Activated gamma-delta T cell treated with anti-CD3 and anti-CD28 coated beads, Interleukin-2, amount 50 U/mL, for 16 hours (primary cell): ENCODE data around the gene GLE1.
A peak's percentile ranks its signal among the peaks of the same experiment; 100 is the strongest.
"Not testable (repeated sequence)": the region's sequence is repeated elsewhere in the genome, so short reads cannot be mapped to it uniquely, and the experiment has no call there.

Source experiments
- DNase-seq: peaks from one replicate; pipeline ENCODE4 v3.0.0-alpha.2; 2020; ENCODE audit warnings: low read depth

Gene GLE1

DNA sequence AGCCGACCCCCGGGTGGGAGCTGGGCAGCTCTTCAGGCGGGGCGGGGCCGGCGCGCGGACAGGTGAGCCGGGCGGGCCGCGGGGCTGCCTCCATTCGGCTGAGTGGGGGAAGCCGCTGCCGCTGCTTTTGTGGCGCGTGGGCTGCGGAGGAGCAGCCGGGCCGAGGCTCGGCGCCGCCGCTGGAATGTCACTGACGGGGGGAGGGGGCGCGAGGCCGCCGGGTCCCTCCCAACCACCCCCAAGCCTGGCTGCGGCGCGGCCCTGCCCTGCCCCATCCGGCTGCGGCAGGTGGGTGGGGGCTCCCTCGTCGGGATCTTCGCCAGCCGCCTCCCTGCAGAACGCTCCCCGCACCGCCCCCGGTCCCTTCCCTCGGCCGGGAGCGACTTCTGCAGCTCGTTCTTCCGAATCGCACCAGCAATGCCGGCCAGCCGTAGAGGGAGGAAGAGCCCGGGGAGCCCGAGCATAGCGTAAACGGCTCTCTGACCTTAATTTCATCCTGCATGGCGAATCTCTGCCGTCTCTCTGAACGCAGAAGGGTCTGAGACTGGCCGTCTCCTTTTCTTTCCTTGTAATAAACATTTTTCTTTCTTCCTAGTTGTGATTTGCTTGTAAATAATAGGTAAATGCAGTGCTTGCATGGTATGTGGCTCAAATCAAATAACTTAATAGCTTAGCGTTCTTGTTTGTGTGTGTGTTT, 48.4 kb downstream of the GLE1 start:
- DNase-seq = peak; percentile 24

GRCh38 chr9:128553728-128554127, 49.2 kb downstream of the GLE1 start:
- DNase-seq = no peak

GRCh38 chr9:128554155-128554862, 49.8 kb downstream of the GLE1 start:
- DNase-seq = no peak

GRCh38 chr9:128555180-128555721, 50.7 kb downstream of the GLE1 start:
- no peak for DNase-seq

- DNase-seq = no peak
Measured at GRCh38 chr9:128556276-128556675, 51.8 kb downstream of the GLE1 start.

DNA sequence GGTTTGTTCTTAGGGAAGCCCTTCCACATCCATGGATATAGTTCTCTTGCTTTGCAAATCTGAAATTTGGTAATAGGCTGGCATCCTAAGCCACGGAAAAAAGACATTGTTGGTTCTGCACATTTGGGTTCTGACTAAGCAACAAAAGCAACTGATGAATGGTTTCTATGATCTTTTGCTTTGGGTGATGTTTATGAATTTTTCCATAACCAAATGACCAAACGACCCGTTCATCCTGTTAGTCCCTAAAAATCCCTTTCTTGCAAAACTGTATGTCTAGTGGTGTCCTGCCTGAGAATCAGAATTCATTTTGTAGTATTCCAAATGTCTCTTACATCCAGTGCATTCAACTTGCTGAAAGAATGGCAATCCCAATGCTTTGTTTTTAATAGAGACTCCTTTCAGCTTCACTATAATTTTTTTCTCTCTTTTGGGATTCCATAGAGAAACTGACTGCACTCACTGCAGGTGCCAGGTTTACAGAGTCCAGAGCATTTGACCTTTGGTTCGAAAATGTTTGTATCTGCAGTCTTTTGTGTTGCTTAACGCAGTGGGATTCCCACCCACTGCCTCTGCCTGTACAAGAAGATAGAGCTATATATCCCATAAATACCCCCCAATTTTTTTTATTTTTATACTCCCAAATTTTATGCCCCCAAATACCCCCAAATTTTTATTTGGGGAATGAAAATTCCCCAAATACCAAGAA, 52.6 kb downstream of the GLE1 start:
- DNase-seq = no peak

DNA sequence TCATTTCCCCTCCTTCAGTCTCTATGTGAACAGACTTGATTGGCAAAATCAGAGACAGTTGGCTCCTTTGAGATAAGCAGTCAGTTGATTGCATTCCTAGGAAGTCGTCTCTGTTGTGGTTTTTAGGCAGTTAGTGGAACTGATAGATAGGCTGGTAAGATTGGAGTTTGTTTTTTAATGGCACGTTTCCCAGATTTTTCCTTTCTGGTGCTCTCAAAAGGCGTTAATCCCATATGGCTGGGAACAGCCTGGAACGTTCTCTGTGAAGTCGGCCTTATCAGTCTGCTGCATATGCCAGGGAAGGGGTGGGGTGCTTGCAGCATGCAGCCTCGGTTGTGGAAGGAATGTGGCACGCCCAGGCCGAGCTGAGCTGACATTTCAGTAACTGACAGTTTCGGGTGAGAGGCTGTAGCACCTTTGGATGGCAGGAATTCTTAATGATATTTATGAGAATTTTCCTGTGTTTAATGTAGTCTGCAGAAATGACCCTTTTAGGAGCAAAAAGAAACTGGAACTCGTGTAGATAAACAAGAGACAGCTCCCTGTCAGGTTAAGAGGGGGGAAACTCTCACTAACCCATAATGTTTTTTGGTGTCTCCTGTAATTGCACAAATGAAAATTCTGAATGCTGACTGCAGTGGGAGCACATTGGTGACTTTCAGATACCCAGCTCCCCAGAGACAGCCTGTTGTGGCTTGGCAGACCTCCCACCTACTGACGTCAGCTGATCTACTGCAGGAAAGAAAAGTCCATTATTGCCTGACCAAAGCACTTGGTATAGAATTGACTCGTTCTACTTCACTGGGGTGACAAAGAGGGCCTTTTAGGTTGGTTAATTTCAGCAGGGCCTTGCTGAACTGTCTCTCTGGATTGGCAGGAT, 54.2 kb downstream of the GLE1 start:
- peak; percentile 28 for DNase-seq

DNA sequence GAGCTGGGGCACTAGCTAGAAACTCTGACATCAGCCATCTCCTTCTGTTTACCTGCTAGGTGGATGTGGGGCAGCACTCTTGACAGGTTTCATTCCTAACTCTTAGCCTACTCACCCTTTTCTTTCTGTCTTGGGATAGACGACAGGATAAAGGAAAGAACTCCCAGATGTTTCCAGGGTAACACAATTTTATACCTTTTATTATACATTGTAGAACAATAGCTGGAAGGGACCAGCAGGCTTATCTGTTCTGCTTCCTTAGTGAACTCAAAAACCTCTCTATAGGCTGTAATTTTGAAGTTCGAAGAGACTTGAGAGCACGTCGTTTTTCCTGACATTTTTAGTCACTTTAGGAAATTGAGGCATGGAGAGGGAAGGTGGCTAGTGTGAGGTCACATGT, 61.1 kb downstream of the GLE1 start:
- DNase-seq = no peak

- DNase-seq = no peak
Measured at GRCh38 chr9:128568470-128569078, 64.1 kb downstream of the GLE1 start.

- no peak for DNase-seq
Measured at GRCh38 chr9:128575469-128575868, 71.0 kb downstream of the GLE1 start.

- no peak for DNase-seq
Measured at GRCh38 chr9:128575916-128576315, 71.4 kb downstream of the GLE1 start.

DNA sequence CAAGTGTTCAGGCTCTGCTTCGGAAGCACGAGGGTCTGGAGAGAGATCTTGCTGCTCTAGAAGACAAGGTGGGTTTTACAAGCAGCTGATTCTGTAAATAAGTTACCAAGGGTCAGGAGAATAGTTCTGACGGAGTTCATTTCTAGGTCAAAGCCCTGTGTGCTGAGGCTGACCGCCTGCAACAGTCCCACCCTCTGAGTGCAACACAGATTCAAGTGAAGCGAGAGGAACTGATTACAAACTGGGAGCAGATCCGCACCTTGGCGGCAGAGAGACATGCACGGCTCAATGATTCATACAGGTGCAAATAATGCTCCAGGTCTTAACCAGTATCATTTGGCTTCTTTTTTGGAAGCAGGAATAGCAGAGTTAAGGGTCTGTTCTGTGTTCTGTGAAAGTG, 72.7 kb downstream of the GLE1 start:
- no peak for DNase-seq

DNA sequence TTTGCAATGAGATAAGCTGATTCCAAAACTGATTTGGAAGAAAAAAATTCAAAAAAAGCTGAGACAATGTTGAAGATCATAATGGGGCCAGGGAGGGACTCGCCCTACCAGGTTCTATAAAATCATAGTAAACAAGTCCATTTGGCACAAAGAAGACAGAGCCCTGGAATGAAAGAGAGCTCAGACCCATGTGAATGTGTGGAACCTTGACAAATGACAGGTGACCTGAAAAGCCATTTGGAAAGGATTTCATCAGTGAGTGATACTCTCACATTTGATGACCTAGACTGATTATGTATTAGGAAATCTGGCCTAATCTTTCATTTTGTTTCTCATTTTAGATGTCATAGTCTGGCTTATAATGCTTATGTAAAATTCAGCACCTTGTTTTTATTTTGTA, 74.7 kb downstream of the GLE1 start:
- no peak for DNase-seq

DNA sequence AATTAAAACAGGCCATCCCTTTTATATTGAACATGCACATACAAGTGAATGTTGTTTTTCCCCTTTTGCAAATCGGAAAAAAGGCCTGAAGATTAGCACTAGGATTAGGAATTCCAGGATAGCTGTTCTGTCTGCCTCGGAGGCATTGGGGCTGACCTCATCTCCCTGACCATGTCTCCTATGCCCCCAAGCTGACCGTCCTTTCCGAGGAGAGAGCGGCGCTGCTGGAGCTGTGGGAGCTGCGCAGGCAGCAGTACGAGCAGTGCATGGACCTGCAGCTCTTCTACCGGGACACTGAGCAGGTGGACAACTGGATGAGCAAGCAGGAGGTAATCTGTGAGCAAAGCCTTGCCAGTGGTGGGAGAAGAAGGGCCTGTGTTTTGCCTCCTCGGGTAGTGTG, 76.2 kb downstream of the GLE1 start:
- no peak for DNase-seq

DNA sequence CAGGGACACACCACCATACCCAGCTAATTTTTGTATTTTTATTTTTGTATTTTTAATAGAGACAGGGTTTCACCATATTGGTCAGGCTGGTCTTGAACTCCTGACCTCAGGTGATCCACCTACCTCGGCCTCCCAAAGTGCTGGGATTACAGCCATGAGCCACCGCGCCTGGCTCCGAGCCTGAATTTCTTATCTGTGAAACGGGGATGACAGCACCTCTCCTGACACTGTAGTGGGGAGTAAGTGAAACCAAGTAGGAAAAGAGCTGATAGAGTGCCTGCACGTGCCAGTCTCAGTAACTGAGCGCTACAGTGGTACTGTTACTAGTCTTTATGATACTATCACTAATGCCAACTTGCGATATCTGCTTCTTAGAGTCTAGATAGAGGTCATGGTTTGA, 80.6 kb downstream of the GLE1 start:
- not testable (repeated sequence) for DNase-seq

DNA sequence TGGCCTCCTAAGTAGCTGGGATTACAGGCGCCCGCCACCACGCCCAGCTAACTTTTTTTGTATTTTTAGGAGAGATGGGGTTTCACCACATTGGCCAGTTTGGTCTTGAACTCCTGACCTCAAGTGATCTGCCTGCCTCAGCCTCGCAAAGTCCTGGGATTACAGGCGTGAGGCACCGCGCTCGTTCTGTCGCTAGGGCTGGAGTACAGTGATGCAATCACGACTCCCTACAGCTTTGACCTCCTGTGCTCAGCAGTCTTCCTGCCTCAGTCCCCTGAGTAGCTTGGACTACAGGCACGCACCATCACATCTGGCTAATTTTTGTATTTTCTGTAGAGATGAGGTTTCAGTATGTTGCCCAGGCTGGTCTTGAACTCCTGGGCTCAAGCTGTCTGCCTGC, 82.4 kb downstream of the GLE1 start:
- not testable (repeated sequence) for DNase-seq

DNA sequence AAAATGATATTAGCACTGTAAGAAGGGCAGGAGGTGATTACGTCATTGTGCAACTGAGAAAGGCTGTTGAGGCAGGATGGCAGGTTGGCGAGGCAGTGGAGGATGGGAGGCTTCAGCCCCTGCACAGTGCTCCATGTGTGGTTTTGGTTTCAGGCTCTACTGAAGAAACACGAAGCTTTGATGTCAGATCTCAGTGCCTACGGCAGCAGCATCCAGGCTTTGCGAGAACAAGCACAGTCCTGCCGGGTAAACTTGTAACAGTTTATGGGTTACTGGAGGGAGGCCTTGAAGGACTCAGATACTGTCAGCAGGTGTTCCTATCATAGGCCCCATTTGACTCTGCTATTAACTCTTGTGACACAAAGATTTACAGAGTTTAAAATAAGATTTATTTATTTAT, 82.9 kb downstream of the GLE1 start:
- DNase-seq = no peak

DNA sequence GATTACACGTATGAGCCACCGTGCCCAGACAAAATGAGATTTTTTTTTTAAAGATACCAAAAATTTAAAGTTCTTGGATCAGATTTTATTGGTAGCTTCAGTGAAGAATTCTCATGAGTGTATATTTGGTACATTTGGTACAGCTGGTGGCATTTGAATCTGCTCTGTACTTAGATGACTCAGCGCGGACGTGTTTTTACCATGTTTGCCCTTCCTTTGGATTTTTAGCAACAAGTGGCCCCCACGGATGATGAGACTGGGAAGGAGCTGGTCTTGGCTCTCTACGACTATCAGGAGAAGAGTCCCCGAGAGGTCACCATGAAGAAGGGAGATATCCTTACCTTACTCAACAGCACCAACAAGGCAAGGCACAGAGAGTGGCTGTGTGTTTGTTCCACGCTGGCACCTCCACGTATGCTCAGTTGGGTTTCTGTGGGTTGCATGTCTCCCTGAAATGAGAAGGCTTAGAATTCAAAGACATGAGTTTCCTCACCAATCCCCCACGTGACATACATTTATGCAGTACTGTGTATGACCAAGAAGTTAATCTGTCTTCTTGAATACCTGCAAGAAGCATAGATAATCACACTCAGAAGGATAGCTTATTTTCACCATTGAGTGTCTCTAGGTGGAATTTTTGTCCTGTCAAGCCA, 84.2 kb downstream of the GLE1 start:
- DNase-seq = no peak
